Measurements from ENCODE around the gene AFF1.

DNA sequence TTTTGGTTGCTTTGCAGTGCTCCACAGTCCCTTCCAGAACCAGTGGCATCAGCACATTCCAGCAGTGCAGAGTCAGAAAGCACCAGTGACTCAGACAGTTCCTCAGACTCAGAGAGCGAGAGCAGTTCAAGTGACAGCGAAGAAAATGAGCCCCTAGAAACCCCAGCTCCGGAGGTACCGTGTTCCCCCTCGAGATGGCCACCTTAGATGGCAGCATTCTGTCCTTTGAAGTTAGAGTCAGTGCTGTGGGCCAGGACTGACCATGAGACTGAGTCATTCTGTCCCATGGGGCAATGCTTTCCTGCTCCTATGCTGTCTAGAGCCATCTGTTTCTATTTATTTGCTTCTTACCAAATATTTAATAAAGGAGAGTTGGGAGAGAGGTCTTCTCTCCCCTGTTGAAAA is 173.3 kb downstream of the AFF1 start:
- TF ChIP-seq EZH2phosphoT487 (IDR thresholded peaks at IDR 0.05; ENCODE audit: insufficient read depth, low read depth) (no peak), EZH2 (IDR thresholded peaks at IDR 0.05; ENCODE audit: insufficient read depth, poor library complexity, severe bottlenecking) (no peak)

Data from GM23248 (cell line).